ENCODE measurements around the gene INSIG1. TPM values are rescaled to one million over a fixed set of nuclear protein-coding genes. Genes with fewer than 3 reads are reported as not detected.

Gene INSIG1
- total and polyA plus RNA-seq, 2 of the 4 experiments (the other 2 are of a cell fraction): 19.0 to 26.0 TPM

GRCh38 chr7:155327590-155328320, 30.1 kb downstream of the INSIG1 start:
- POLR2A ChIA-PET (ENCODE audit: unreplicated experiment): no interaction called here
- intact Hi-C loops (cut with micrococcal nuclease) (no loop called here), in situ Hi-C loops (cut with MboI; ENCODE audit: low sequenced_read_pairs) (no loop called here), dilution Hi-C loops (cut with HindIII; ENCODE audit: low sequenced_read_pairs, unreplicated experiment) (no loop called here)
- H3K79me1 ChIP-seq (ENCODE audit: low read depth in 1 of 2, low read length in 2 of 2): no peaks in the 10 kb centered on the region
- no peak overlapping the region for H4K8ac ChIP-seq (ENCODE audit: low read depth in 2 of 2, low read length in 2 of 2)
- no peak overlapping the region for H3K56ac ChIP-seq (ENCODE audit: extremely low read depth, insufficient read depth, low read length)
- H3K27me3 ChIP-seq (ENCODE audit: control insufficient read depth, insufficient read depth, low read length): peaks cover 2% of the 10 kb centered on the region; the same call in 1 of the 2 replicates
- H2BK20ac ChIP-seq (ENCODE audit: low read depth, low read length): no peak overlapping the region
- no peak overlapping the region for H3K14ac ChIP-seq (replicated peaks; ENCODE audit: low read depth, low read length)
- H2BK5ac ChIP-seq (ENCODE audit: low read depth, low read length, poor library complexity, severe bottlenecking): no peak overlapping the region
- no peak overlapping the region for H3K18ac ChIP-seq (ENCODE audit: low read depth, low read length)
- no peak overlapping the region for H3K27ac ChIP-seq (ENCODE audit: insufficient read depth, low read length)
- TF ChIP-seq MXI1 (IDR thresholded peaks at IDR 0.05; ENCODE audit: borderline replicate concordance, low read depth, low read length): no peak
- no peak for TF ChIP-seq BHLHE40 (IDR thresholded peaks at IDR 0.05; ENCODE audit: low read depth, low read length)
- no peak for TF ChIP-seq RFX5 (IDR thresholded peaks at IDR 0.05; ENCODE audit: low read depth, low read length)
- no peak for TF ChIP-seq RCOR1 (IDR thresholded peaks at IDR 0.05; ENCODE audit: insufficient replicate concordance, low read length)
- no peak for ATAC-seq (ENCODE audit: low read depth)
- no peaks in the 10 kb centered on the region for H3K9me3 ChIP-seq (ENCODE audit: control insufficient read depth, insufficient read depth, low read length)
- no peak overlapping the region for H3K9ac ChIP-seq (ENCODE audit: low read depth, low read length)
- no peaks in the 10 kb centered on the region for H3K36me3 ChIP-seq (ENCODE audit: control insufficient read depth, insufficient read depth, low read length)
- H2AFZ ChIP-seq (replicated peaks; ENCODE audit: low read length, poor library complexity): no peak overlapping the region
- no peak overlapping the region for H3K4ac ChIP-seq (ENCODE audit: low read depth, low read length)
- BruUV-seq (replicated peaks): no TSS peak
- no peak overlapping the region for H4K5ac ChIP-seq (ENCODE audit: low read depth, low read length)
- H3K9me1 ChIP-seq (ENCODE audit: insufficient read depth, low read length): no peaks in the 10 kb centered on the region
- no peak overlapping the region for H4K91ac ChIP-seq (ENCODE audit: insufficient read depth, low read depth, low read length)
- no peak overlapping the region for H3K23ac ChIP-seq (ENCODE audit: low read depth, low read length)
- no peak overlapping the region for H2BK120ac ChIP-seq (ENCODE audit: low read depth, low read length)
- H3K4me1 ChIP-seq (ENCODE audit: control insufficient read depth, insufficient read depth, low read length): no peaks in the 10 kb centered on the region
- no peak overlapping the region for H2AK9ac ChIP-seq (replicated peaks; ENCODE audit: low read depth, low read length, poor library complexity)
- H2BK15ac ChIP-seq (ENCODE audit: low read depth, low read length): no peak overlapping the region
- no peaks in the 10 kb centered on the region for H4K20me1 ChIP-seq (ENCODE audit: insufficient read depth, low read length)
- DNase-seq: no peak
- no peak overlapping the region for H2AK5ac ChIP-seq (ENCODE audit: low read depth, low read length)
- CTCF ChIA-PET: no interaction called here
- no peak overlapping the region for H3K4me3 ChIP-seq (ENCODE audit: insufficient read depth, low read depth, low read length)
- H3K4me2 ChIP-seq (ENCODE audit: low read depth, low read length): no peak overlapping the region
- WGBS, 2 experiments (ENCODE audit: extremely low coverage in 2 of 2, insufficient read length in 1 of 2): 30% methylated on average over 4 of the region's 13 CpGs; no CpG with 5 or more reads in 1 of the 2 experiments

All from IMR-90 (cell line).